GM12892 (cell line): ENCODE results near the gene SHC3.

ENCODE experiments used
- POLR2AphosphoS5 ChIP-seq: IDR thresholded peaks from 2 replicates; pipeline ENCODE4 v1.6.1; 2011; ENCODE audit warnings: low read depth, low read length, control low read depth
- TAF1 ChIP-seq: IDR thresholded peaks from 2 replicates; pipeline ENCODE4 v1.6.1; 2011; ENCODE audit warnings: low read depth, mild to moderate bottlenecking, control low read depth, low read length, borderline replicate concordance

DNA sequence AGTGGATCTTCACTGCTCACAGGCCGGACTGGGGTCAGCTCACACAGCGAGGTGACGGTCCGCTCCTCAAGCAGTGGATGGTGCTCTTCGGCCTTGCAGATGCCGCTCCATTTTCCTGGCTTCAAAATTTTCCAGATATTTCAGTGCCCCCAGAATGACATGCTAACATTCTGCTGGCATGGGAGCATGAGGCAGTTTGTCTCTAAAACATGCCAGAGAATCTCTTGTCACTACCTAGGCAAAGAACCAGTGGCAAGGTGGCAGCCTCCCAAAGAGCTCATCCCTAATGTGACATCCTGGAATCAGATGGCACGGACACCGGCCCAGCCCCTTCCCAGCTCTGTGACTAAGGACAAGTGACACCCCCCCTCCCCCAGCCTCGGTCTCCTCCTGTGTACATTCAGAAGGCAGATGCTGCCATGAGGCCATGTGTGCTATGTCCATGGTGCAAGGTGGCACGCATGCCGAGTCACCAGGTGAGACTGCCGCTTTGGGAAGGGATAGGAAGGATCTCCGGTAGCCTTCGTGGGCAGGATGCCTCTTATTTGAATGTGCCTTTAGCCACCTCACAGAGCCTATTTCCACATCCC, 184.7 kb downstream of the SHC3 start:
- TF ChIP-seq TAF1 (no peak), POLR2AphosphoS5 (no peak)
